GM19043 (cell line): Measurements from ENCODE around the gene PRL.

Source experiments
- ATAC-seq: cut with Tn5 transposase; IDR thresholded peaks from one replicate; pipeline ENCODE4 v1.9.1; 2021; ENCODE audit warnings: low read depth; ENCODE audit not compliant: unreplicated experiment

The PRL gene

GRCh38 chr6:22237526-22237925 is 59.3 kb downstream of the PRL start:
- ATAC-seq: no peak
